ENCODE measurements around the gene DNMT3A.

DNMT3A gene

GRCh38 chr2:25252291-25253152, 89.2 kb downstream of the DNMT3A start:
- DNase-seq = peak; percentile 30

GRCh38 chr2:25251422-25252273, 90.1 kb downstream of the DNMT3A start:
- peak; percentile 23 for DNase-seq

DNA sequence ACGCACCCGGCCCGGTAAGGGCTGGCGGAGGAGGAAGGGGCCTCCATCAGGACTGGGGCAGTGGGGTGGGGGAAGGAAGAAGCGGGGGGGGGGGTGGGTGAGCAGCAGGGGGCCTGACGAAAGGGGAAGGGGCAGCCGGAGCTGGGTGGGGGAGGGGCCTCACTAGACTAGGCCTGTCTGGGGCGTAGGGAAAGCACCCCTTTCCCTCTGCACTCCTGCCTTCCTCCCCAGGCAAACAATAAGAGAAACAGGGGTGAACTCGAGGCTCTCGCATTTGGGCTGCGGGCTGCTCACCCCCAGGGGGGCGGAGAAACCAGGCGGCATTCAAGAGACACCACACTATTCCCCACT, 90.7 kb downstream of the DNMT3A start:
- DNase-seq = no peak

GRCh38 chr2:25250331-25251070, 91.2 kb downstream of the DNMT3A start:
- no peak for DNase-seq

- DNase-seq = no peak
These were observed 91.9 kb downstream of the DNMT3A start for GRCh38 chr2:25249785-25250184.

- DNase-seq = no peak
These were observed 93.8 kb downstream of the DNMT3A start for GRCh38 chr2:25247792-25248512.

- no peak for DNase-seq
These were observed 95.0 kb downstream of the DNMT3A start for GRCh38 chr2:25246558-25247290.

GRCh38 chr2:25246001-25246400, 95.7 kb downstream of the DNMT3A start:
- no peak for DNase-seq

- DNase-seq = no peak
These were observed 96.6 kb downstream of the DNMT3A start for GRCh38 chr2:25245141-25245540.

DNA sequence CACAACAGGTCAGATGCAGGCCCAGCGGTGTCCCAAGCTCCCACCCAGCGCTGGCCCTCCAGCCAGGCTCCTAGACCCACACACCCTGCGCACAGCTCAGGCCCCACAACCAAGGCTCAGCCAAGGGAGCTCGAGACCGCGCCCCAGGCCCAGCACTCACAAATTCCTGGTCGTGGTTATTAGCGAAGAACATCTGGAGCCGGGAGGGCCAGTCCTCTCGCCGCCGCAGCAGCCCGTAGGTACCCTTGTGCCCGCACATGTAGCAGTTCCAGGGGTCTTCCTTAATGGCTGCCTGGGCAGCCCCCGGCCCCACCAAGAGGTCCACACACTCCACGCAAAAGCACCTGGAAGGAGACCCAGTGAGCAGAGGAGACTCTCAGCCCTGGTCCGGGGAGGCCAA, 97.7 kb downstream of the DNMT3A start:
- no peak for DNase-seq

- no peak for DNase-seq
These were observed 100.3 kb downstream of the DNMT3A start for GRCh38 chr2:25241452-25241851.

GRCh38 chr2:25240636-25241035, 101.1 kb downstream of the DNMT3A start:
- no peak for DNase-seq

DNA sequence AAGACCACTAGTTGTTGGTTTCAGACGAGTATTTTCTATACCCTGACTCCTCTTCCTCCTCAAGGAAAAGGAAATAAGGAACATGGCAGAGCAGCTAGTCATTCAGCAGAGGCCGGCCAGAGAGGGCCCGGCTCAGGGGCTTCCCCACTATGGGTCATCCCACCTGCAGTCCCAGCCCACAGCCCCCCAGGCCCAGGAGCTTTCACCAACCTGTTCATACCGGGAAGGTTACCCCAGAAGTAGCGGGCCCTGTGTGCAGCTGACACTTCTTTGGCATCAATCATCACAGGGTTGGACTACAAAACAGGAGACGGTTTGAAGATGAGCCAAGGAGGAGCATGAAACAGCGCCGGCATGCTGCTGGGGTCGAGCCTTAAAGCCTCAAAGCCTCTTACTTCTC, 102.8 kb downstream of the DNMT3A start:
- DNase-seq = no peak

- no peak for DNase-seq
These were observed 104.0 kb downstream of the DNMT3A start for GRCh38 chr2:25237764-25238163.

GRCh38 chr2:25236736-25237135, 105.0 kb downstream of the DNMT3A start:
- no peak for DNase-seq

GRCh38 chr2:25234738-25235137, 107.0 kb downstream of the DNMT3A start:
- DNase-seq = no peak

GRCh38 chr2:25233916-25234605, 107.7 kb downstream of the DNMT3A start:
- no peak for DNase-seq

DNA sequence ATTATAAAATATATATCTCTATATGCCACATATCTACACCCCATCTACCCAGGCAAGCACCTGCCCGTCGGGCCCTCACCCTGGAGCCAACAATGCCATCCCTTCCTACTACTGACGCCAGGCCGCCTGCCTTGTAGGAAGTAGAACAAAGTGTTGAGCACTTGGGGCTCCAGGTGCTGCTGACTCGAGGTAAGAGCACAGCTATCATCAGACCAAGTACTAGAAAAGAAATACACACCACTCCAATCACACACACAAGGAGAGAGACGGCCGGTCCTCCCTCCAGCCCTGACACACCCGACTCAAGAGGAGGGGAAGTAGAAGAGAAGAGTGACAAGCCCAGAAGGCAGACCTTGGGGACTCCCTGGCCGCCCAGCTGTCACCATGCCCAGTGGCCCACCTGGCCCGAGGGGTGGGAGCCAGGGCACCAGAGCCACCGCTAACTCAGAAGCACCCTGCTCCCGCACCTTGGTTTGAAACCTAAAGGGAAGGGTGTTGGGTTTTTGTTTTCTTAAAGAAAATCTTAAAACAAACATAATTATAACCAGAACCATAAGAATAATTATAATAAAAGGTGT, 109.4 kb downstream of the DNMT3A start:
- DNase-seq = no peak

DNA sequence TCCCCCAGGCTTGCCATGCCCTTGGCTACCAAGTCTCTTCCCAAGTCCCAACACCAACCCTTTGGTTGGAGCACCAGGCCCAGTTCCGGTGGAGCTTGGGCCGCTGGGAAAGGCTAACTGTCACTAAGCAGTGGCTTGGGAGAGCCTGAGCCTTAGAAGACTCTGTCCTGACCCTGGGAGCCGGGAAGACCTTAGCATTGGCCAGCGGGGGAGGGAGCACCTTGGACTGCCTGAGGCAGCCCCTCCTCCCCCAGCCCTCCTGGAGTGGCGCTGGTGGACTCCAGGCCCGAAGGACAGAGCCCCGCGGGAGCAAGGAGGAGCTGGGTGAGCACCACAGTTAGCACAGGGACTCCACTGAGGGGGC, 110.8 kb downstream of the DNMT3A start:
- no peak for DNase-seq

DNA sequence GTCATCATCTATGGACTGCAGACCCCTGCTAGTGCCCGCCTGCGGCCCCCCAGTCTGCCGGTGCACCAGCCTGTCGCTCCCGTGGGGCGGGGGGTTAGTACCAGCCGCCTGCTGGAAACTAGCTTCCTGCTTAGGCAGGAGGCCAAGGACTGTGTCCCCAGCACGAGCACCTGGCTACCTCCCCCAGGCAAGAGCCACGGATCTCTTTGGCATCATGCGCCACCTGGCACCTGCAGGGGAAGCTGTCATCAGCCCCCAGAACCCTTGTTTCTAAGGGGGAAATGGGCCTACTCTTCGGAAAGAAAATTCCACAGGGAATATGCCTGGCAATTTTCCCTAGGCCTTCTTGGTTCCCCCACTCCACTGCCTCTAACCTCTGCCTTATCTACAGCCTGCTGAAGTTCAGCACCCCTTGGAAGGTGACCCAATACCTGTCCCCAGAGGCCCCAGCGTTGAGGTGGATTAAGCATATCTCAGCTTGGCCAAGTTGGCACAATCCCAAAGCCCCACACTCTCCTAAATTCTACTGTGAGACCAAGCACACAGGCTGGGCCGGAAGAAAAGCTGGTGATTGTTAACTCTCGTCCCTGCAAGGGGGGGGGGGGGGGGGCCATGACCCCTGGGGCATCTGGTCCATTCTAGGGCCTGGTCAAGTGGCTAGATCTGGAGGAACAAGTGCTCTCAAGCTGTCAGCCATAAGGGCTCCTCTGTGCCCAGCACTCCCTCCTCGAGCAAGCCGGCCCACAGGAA, 111.4 kb downstream of the DNMT3A start:
- DNase-seq = no peak
